ENCODE data around the gene PSORS1C2. TPM values are rescaled to one million over a fixed set of nuclear protein-coding genes. Genes with fewer than 3 reads are reported as not detected.

PSORS1C2 gene
- total RNA-seq, 1 donor from 2014 or later, result not detected

- peak; percentile 69 for DNase-seq (ENCODE audit: low spot score)
Observed at GRCh38 chr6:31114541-31114878, 24.4 kb downstream of the PSORS1C2 start, which contains the start of gene PSORS1C1. Gene PSORS1C1 (plus strand): TSS chr6:31114800. CDS start chr6:31129633, 14,833 bp downstream.

- DNase-seq (ENCODE audit: low spot score), result no peak
Observed at GRCh38 chr6:31113861-31114540, 24.9 kb downstream of the PSORS1C2 start.

GRCh38 chr6:31112478-31112877 lies 26.4 kb downstream of the PSORS1C2 start, which contains the start of gene C6orf15:
Gene C6orf15 (minus strand): TSS chr6:31112575. CDS start chr6:31112555, 20 bp downstream.
- no peak for DNase-seq (ENCODE audit: low spot score)

- no peak for DNase-seq (ENCODE audit: low spot score)
Observed at GRCh38 chr6:31111712-31112111, 27.2 kb downstream of the PSORS1C2 start.

- no peak for DNase-seq (ENCODE audit: low spot score)
Observed at GRCh38 chr6:31110825-31111582, 27.9 kb downstream of the PSORS1C2 start.

GRCh38 chr6:31107052-31107451 lies 31.8 kb downstream of the PSORS1C2 start:
- no peak for DNase-seq (ENCODE audit: low spot score)

- DNase-seq (ENCODE audit: low spot score), result no peak
Observed at GRCh38 chr6:31103136-31103535, 35.7 kb downstream of the PSORS1C2 start.

- no peak for DNase-seq (ENCODE audit: low spot score)
Observed at GRCh38 chr6:31098449-31098938, 40.4 kb downstream of the PSORS1C2 start.

GRCh38 chr6:31096656-31097055 lies 42.2 kb downstream of the PSORS1C2 start:
- DNase-seq (ENCODE audit: low spot score), result no peak

- DNase-seq (ENCODE audit: low spot score), result no peak
Observed at GRCh38 chr6:31096215-31096614, 42.7 kb downstream of the PSORS1C2 start.

GRCh38 chr6:31094389-31094881 lies 44.4 kb downstream of the PSORS1C2 start:
- DNase-seq (ENCODE audit: low spot score), result no peak

- no peak for DNase-seq (ENCODE audit: low spot score)
Observed at GRCh38 chr6:31092769-31093505, 45.9 kb downstream of the PSORS1C2 start.

GRCh38 chr6:31092238-31092637 lies 46.6 kb downstream of the PSORS1C2 start:
- DNase-seq (ENCODE audit: low spot score), result no peak

- DNase-seq (ENCODE audit: low spot score), result no peak
Observed at GRCh38 chr6:31091680-31092079, 47.2 kb downstream of the PSORS1C2 start.

- DNase-seq (ENCODE audit: low spot score), result no peak
Observed at GRCh38 chr6:31090973-31091364, 47.9 kb downstream of the PSORS1C2 start.

- no peak for DNase-seq (ENCODE audit: low spot score)
Observed at GRCh38 chr6:31090275-31090972, 48.4 kb downstream of the PSORS1C2 start.

Other genes with a start within 250 kb of the PSORS1C2 start
- gene GTF2H4, start 230.9 kb downstream of the PSORS1C2 start, total RNA-seq, result 30.4 TPM
- gene VARS2, start 224.8 kb downstream of the PSORS1C2 start, total RNA-seq, result 33.2 TPM
- 1.0 TPM for gene SFTA2, start 206.9 kb downstream of the PSORS1C2 start, total RNA-seq
- not detected for gene MUCL3, start 198.1 kb downstream of the PSORS1C2 start, total RNA-seq
- not detected for gene MUC21, start 155.3 kb downstream of the PSORS1C2 start, total RNA-seq
- not detected for gene MUC22, start 128.6 kb downstream of the PSORS1C2 start, total RNA-seq
- gene C6orf15, start 26.5 kb downstream of the PSORS1C2 start, total RNA-seq, result not detected
- gene PSORS1C1, start 24.3 kb downstream of the PSORS1C2 start, total RNA-seq, result 0.10 TPM
- gene CDSN, start 18.6 kb downstream of the PSORS1C2 start, total RNA-seq, result not detected
- 23.4 TPM for gene CCHCR1, start 18.7 kb upstream of the PSORS1C2 start, total RNA-seq
- 5.9 TPM for gene TCF19, start 19.5 kb upstream of the PSORS1C2 start, total RNA-seq
- 9.5 TPM for gene POU5F1, start 31.6 kb upstream of the PSORS1C2 start, total RNA-seq
- 451 TPM for gene HLA-C, start 133.0 kb upstream of the PSORS1C2 start, total RNA-seq
- 562 TPM for gene HLA-B, start 218.1 kb upstream of the PSORS1C2 start, total RNA-seq

Measured in ureter (tissue), 1 donor.